PC-9 (cell line): ENCODE data around the gene KRTAP10-3.

ENCODE experiments used
- CTCF ChIP-seq: fragments of 200-600 bp; sonication (generic); conservative IDR thresholded peaks from 2 replicates; pipeline ENCODE4 v1.6.1; 2017; ENCODE audit warnings: mixed run types, antibody characterized with exemption, mild to moderate bottlenecking, moderate library complexity
- EZH2 ChIP-seq: fragments of 200-600 bp; sonication (generic); IDR thresholded peaks from 2 replicates; pipeline ENCODE4 v1.8.0; 2017; ENCODE audit warnings: antibody characterized with exemption, low read depth

GRCh38 chr21:44602463-44602850 is 43.9 kb upstream of the KRTAP10-3 start:
- no peak for TF ChIP-seq EZH2
- TF ChIP-seq CTCF = no peak
